ENCODE results near the gene GSE1. TPM values are rescaled to one million over a fixed set of nuclear protein-coding genes. Genes with fewer than 3 reads are reported as not detected.

Gene GSE1
- total and polyA plus RNA-seq, 11 donors: 18.1 to 48.4 (median 37.1) TPM

- H3K4me1 ChIP-seq: peaks cover 5 to 72% (median 40%) of the 10 kb centered on the region in 12 donors
- ATAC-seq (no peak), DNase-seq (no peak)
- WGBS, 4 donors: 90 to 97% (median 95%) methylated on average over 9 to 17 of the region's 17 CpGs
- TF ChIP-seq POLR2A (IDR thresholded peaks at IDR 0.05) (no peak), CTCF (IDR thresholded peaks at IDR 0.05) (no peak)
- H3K27ac ChIP-seq: no peak overlapping the region
- H3K4me3 ChIP-seq: no peak overlapping the region
- no peaks in the 10 kb centered on the region for H3K27me3 ChIP-seq
- H3K9me3 ChIP-seq: peaks cover 0 to 6% (median under 1%) of the 10 kb centered on the region in 12 donors
- no peaks in the 10 kb centered on the region for H3K36me3 ChIP-seq
- intact Hi-C loops (cut with DNase I): no loop called here
Observed at GRCh38 chr16:85624646-85625045, 11.5 kb downstream of the GSE1 start.

GRCh38 chr16:85625053-85625452 is 11.9 kb downstream of the GSE1 start:
- WGBS, 4 donors: 77 to 86% (median 79%) methylated on average over 22 to 27 of the region's 27 CpGs
- intact Hi-C loops (cut with DNase I): no loop called here
- peaks cover 5 to 72% (median 40%) of the 10 kb centered on the region in 12 donors for H3K4me1 ChIP-seq
- DNase-seq (no peak), ATAC-seq (no peak)
- no peak overlapping the region for H3K4me3 ChIP-seq
- TF ChIP-seq POLR2A (IDR thresholded peaks at IDR 0.05) (no peak), CTCF (IDR thresholded peaks at IDR 0.05) (no peak)
- H3K9me3 ChIP-seq: peaks cover 0 to 10% (median 1%) of the 10 kb centered on the region in 12 donors
- H3K36me3 ChIP-seq: no peaks in the 10 kb centered on the region
- H3K27me3 ChIP-seq: no peaks in the 10 kb centered on the region
- no peak overlapping the region for H3K27ac ChIP-seq

GRCh38 chr16:85625485-85626117 is 12.5 kb downstream of the GSE1 start:
- no peak overlapping the region for H3K4me3 ChIP-seq
- H3K27ac ChIP-seq: peak overlapping the region in 4 of 12 donors; percentile 68 to 95 (median 94)
- no peaks in the 10 kb centered on the region for H3K36me3 ChIP-seq
- no peak for DNase-seq
- H3K27me3 ChIP-seq: no peaks in the 10 kb centered on the region
- no peak for TF ChIP-seq CTCF (IDR thresholded peaks at IDR 0.05)
- no peak for TF ChIP-seq POLR2A (IDR thresholded peaks at IDR 0.05)
- no peak for ATAC-seq
- peaks cover 0 to 12% (median 1%) of the 10 kb centered on the region in 12 donors for H3K9me3 ChIP-seq
- WGBS, 4 donors: 91 to 94% (median 93%) methylated on average over 8 to 18 of the region's 18 CpGs
- H3K4me1 ChIP-seq: peaks cover 5 to 78% (median 40%) of the 10 kb centered on the region in 12 donors
- intact Hi-C loops (cut with DNase I): no loop called here

GRCh38 chr16:85626191-85626981 is 13.3 kb downstream of the GSE1 start:
- no peak for TF ChIP-seq CTCF (IDR thresholded peaks at IDR 0.05)
- no peak for TF ChIP-seq POLR2A (IDR thresholded peaks at IDR 0.05)
- H3K27ac ChIP-seq: peak overlapping the region in 11 of 12 donors; percentile 7 to 97 (median 91)
- H3K4me1 ChIP-seq: peaks cover 5 to 85% (median 42%) of the 10 kb centered on the region in 12 donors
- peaks cover 0 to 12% (median 1%) of the 10 kb centered on the region in 12 donors for H3K9me3 ChIP-seq
- peak overlapping the region in 6 of 12 donors; percentile 7 to 25 (median 17) for H3K4me3 ChIP-seq
- DNase-seq (peak in 3 of 5 donors; percentile 44 to 66 (median 50)), ATAC-seq (peak in 2 of 4 donors; percentile 22 to 23)
- 31 to 35% (median 32%) methylated on average over 36 to 37 of the region's 37 CpGs for WGBS, 4 donors
- intact Hi-C loops (cut with DNase I): no loop called here
- H3K27me3 ChIP-seq: no peaks in the 10 kb centered on the region
- H3K36me3 ChIP-seq: no peaks in the 10 kb centered on the region
